Peyer's patch (tissue), 4 donors: ENCODE results near the gene PEF1.

Experiments used
- CTCF ChIP-seq, 6 experiments: fragments of 450-650 bp in 4 of 6; fragments of 200-600 bp in 2 of 6; sonication (generic) in 1 of 6; IDR thresholded peaks; one replicate each; pipeline ENCODE4 v1.5.1; 2017 to 2019; ENCODE audit warnings: antibody characterized with exemption in 6 of 6, mild to moderate bottlenecking in 3 of 6, moderate library complexity in 1 of 6
- POLR2A ChIP-seq, 2 donors: fragments of 450-650 bp; IDR thresholded peaks; one replicate each; pipeline ENCODE4 v1.5.1; 2017; ENCODE audit warnings: antibody characterized with exemption in 2 of 2, mild to moderate bottlenecking in 2 of 2, moderate library complexity in 2 of 2

DNA sequence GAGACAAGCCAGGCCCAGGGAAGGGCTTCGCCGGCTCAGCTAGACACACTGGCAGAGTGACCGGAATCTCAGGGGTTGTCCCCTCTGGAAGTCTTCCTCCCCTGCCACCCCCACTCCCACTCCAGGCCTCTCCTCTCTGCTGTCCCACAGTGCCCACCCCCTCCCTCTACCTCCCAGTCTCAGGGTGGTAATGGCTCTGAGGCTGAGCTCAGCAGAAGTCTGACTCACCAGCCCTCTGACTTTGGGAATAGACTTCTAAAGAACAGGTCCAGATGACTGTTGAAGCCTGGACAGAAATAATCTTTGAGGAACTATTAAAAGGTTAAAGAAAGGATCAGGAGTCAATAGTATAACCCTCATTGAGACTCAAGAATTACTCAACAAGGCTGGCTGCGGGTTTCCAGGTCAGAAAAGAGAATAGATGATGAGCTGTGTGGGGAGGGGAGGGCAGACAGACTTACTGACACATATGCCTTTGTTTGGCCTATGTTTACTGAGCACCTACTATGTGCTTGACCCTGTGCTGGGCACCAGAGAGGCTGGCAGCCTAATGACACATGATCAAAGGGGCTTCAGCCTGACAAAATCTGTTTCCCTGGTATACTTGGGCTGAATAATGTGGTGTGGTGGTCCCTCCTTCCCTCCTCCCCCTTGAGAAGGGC is 19.0 kb downstream of the PEF1 start:
- TF ChIP-seq POLR2A (IDR thresholded peaks at IDR 0.05) (no peak), CTCF (IDR thresholded peaks at IDR 0.05) (no peak)
